Panc1 (cell line): Measurements from ENCODE around the gene NOP58.

Source experiments
- POLR2AphosphoS5 ChIP-seq: IDR thresholded peaks from 2 replicates; pipeline ENCODE4 v1.6.1; 2012; ENCODE audit warnings: mild to moderate bottlenecking, low read depth, low read length, moderate library complexity
- SIN3A ChIP-seq: IDR thresholded peaks from 2 replicates; pipeline ENCODE4 v1.6.1; 2012; ENCODE audit warnings: low read depth, mild to moderate bottlenecking, low read length, moderate library complexity, borderline replicate concordance; ENCODE audit not compliant: insufficient read depth
- TF ChIP-seq, protein P1 (sequence below): fragments of 450-650 bp; IDR thresholded peaks from 2 replicates; pipeline ENCODE4 v1.5.1; 2017; ENCODE audit warnings: mild to moderate bottlenecking
- TF ChIP-seq, protein P2 (sequence below), 2 experiments: IDR thresholded peaks; 2 replicates each; pipeline ENCODE4 v1.6.1; 2011 to 2012; ENCODE audit warnings: low read depth in 2 of 2, control low read depth in 1 of 2, low read length in 1 of 2, mild to moderate bottlenecking in 1 of 2, moderate library complexity in 1 of 2; ENCODE audit not compliant: insufficient read depth in 1 of 2

DNA sequence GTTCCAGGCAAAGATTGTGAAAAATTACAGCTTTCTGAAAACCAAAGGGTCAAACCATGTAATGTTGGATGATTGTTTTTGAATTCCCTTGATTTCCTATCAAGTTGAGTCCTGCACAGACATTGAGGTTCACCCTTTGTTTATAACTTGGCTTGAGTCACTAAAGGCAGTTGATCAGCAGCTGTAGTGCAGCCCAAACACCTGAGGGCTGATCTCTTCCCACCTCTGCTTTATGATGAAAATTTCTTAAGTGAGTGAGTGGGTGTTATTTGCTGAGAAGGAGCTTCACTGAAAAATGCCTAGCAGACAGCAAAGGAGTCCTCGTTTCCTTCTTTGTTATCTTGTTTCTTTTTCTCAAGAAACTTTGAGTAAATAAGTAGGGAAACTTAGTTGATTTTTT, 78.6 kb downstream of the NOP58 start:
- TF ChIP-seq, protein P1, sequence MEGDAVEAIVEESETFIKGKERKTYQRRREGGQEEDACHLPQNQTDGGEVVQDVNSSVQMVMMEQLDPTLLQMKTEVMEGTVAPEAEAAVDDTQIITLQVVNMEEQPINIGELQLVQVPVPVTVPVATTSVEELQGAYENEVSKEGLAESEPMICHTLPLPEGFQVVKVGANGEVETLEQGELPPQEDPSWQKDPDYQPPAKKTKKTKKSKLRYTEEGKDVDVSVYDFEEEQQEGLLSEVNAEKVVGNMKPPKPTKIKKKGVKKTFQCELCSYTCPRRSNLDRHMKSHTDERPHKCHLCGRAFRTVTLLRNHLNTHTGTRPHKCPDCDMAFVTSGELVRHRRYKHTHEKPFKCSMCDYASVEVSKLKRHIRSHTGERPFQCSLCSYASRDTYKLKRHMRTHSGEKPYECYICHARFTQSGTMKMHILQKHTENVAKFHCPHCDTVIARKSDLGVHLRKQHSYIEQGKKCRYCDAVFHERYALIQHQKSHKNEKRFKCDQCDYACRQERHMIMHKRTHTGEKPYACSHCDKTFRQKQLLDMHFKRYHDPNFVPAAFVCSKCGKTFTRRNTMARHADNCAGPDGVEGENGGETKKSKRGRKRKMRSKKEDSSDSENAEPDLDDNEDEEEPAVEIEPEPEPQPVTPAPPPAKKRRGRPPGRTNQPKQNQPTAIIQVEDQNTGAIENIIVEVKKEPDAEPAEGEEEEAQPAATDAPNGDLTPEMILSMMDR = no peak
- TF ChIP-seq POLR2AphosphoS5 (no peak), SIN3A (no peak)
- TF ChIP-seq, protein P2, sequence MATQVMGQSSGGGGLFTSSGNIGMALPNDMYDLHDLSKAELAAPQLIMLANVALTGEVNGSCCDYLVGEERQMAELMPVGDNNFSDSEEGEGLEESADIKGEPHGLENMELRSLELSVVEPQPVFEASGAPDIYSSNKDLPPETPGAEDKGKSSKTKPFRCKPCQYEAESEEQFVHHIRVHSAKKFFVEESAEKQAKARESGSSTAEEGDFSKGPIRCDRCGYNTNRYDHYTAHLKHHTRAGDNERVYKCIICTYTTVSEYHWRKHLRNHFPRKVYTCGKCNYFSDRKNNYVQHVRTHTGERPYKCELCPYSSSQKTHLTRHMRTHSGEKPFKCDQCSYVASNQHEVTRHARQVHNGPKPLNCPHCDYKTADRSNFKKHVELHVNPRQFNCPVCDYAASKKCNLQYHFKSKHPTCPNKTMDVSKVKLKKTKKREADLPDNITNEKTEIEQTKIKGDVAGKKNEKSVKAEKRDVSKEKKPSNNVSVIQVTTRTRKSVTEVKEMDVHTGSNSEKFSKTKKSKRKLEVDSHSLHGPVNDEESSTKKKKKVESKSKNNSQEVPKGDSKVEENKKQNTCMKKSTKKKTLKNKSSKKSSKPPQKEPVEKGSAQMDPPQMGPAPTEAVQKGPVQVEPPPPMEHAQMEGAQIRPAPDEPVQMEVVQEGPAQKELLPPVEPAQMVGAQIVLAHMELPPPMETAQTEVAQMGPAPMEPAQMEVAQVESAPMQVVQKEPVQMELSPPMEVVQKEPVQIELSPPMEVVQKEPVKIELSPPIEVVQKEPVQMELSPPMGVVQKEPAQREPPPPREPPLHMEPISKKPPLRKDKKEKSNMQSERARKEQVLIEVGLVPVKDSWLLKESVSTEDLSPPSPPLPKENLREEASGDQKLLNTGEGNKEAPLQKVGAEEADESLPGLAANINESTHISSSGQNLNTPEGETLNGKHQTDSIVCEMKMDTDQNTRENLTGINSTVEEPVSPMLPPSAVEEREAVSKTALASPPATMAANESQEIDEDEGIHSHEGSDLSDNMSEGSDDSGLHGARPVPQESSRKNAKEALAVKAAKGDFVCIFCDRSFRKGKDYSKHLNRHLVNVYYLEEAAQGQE (IDR thresholded peaks at IDR 0.05; ENCODE audit: insufficient read depth in 1 of 2, low read depth in 2 of 2, low read length in 1 of 2) = no peak
